Fibroblast of pulmonary artery (primary cell): ENCODE results near the gene CTSD.

Experiments
- DNase-seq: peaks from one replicate; pipeline ENCODE4 v3.0.0-alpha.2; 2010; ENCODE audit warnings: low read depth
- H3K4me3 ChIP-seq: replicated peaks from 2 replicates; pipeline ENCODE4 v1.5.1; 2011; ENCODE audit warnings: low read depth, mild to moderate bottlenecking, control low read depth, low read length, moderate library complexity
- CTCF ChIP-seq: IDR thresholded peaks from 2 replicates; pipeline ENCODE4 v1.5.1; 2011; ENCODE audit warnings: mild to moderate bottlenecking, control low read depth, low read length, inconsistent platforms; ENCODE audit errors: missing control alignments

CTSD gene

GRCh38 chr11:1776944-1777715 is 13.4 kb upstream of the CTSD start:
- no peak for TF ChIP-seq CTCF
- no peak for DNase-seq
- no peak overlapping the region for H3K4me3 ChIP-seq

DNA sequence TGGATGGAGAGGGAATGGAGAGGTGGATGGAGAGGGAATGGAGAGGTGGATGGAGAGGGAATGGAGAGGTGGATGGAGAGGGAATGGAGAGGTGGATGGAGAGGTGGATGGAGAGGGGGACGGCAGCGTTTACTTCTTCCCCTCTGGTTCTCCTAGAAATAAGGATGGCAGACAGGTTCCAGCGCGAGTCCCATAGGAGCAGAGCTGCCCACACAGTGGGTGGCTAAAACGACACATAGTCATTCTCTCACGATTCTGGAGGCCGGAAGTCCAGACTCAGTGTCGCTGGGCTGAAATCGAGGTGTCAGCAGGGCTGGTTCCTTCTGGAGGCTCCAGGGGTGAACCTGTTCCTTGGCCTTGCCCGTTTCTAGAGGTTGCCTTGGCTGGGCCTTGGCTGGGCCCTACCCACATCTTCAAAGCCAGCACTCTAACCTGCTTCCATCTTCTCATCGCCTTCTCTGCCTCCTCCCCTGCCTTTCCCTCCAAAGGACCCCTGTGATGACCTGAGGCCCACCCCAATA is 12.7 kb upstream of the CTSD start:
- no peak overlapping the region for H3K4me3 ChIP-seq
- no peak for TF ChIP-seq CTCF
- DNase-seq: no peak

DNA sequence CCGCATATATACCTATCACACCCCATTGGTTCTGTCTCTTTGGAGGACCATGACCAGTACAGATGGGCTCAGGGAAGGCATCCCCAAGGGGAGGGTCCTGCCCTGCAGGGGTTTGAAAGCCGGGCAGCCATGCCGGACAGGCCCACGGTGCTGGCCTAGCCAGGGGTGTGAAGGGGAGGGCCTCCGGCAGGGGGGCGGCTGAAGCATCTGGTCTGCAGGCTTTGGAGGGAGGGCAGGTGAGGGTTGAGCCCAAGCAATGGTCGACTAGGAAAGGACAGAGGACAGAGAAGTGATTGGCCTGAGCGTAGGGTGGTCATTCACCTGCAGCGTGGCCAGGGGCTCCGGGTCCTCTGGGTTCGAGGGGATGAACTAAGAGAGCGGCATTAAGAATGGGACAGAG is 11.2 kb upstream of the CTSD start:
- H3K4me3 ChIP-seq: no peak overlapping the region
- no peak for DNase-seq
- TF ChIP-seq CTCF: no peak

DNA sequence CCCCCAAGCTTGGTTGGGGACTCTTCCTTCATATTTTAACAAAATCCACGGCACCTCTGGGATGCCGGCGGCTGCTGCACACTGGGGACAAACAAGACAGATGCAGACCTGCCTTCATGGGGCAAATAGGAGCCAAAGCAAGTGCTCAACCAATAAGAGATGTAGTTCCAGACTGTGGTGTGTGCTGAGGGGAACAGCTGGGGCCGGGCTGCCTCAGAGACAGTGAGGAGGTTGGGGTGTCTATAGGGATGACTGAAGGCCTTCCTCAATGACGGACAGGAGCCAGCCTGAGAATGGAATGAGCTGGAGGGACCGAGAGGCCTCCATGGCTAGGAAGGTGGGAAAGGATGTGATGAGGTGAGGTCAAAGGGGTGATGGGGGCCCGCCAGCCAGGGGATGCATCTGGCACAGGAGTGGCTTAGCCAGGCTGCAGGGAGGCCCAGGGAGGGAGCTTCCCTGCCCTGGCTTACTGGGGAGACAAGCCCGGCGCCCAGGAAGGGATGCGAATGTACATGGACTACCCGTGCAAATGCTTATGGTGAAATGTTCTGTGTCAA is 10.3 kb upstream of the CTSD start:
- no peak overlapping the region for H3K4me3 ChIP-seq
- DNase-seq: no peak
- no peak for TF ChIP-seq CTCF

DNA sequence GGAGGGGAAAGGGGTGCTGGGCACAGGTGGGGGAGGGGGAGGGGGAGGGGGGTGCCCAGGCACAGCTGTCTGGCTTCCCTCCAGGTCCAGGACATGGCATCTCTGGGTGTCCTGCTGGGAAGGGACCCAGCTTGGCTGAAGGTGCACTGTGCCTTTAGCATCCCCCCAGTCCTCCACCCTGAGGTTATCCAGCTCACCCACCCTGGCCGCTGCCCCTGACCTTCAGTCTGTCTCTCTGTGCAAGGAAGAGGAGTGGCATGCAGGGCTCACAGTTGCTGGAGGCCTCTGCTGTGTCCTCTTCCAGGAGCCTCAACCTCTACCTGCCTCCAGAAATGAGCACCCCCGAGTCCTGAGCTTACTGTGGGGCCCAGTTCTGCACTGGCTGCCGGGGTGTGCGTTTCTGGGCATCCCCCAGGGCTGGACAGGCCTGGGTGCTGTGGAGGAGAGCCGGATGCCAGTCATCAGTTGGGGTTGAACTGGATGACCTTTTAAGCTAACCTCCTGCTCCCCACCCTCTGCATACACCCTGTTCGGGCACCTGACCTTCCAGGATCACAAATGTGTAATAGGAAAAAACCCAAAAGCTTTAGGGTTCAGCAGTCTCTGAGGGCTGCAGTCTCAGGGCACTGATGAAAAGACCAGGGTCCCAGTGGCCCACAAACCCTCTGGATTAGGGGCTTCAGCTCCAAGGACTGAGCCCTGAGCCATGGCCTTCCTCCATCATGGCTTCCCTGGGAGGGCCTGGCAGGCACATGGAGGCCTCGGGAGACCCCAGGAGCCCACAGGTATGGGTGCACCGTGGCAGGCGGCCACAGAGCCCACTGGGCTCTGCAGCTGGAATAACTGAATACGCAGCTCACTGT is 9.6 kb upstream of the CTSD start:
- TF ChIP-seq CTCF: no peak
- no peak overlapping the region for H3K4me3 ChIP-seq
- DNase-seq: no peak

GRCh38 chr11:1772270-1773130 is 8.8 kb upstream of the CTSD start:
- DNase-seq: peak; percentile 87

More at GRCh38 chr11:1772270-1773130, 8.8 kb upstream of the CTSD start:
- no peak overlapping the region for H3K4me3 ChIP-seq
- no peak for TF ChIP-seq CTCF
